BLaER1 treated with 17β-estradiol and CSF1 and Interleukin-3, amounts not matched to agents 10 nM and 100 nM (cell line): ENCODE results near the gene CNRIP1.

Experiments used
- H3K27ac ChIP-seq, 11 experiments: shearing (Covaris generic); formaldehyde crosslinking; 2 replicates each; pipeline ENCODE4 v1.8.1; 2022
- H3K27me3 ChIP-seq, 11 experiments: shearing (Covaris generic); formaldehyde crosslinking; 2 replicates each; pipeline ENCODE4 v1.8.1; 2022
- H3K36me3 ChIP-seq, 11 experiments: shearing (Covaris generic); formaldehyde crosslinking; 2 replicates each; pipeline ENCODE4 v1.8.1; 2022
- H3K4me1 ChIP-seq, 10 experiments: shearing (Covaris generic); formaldehyde crosslinking; 2 replicates each; pipeline ENCODE4 v1.8.1; 2022
- H3K4me2 ChIP-seq, 11 experiments: shearing (Covaris generic); formaldehyde crosslinking; 2 replicates each; pipeline ENCODE4 v1.8.1; 2022
- H3K4me3 ChIP-seq, 10 experiments: shearing (Covaris generic); formaldehyde crosslinking; 2 replicates each; pipeline ENCODE4 v1.8.1; 2022
- H3K9ac ChIP-seq, 11 experiments: shearing (Covaris generic); formaldehyde crosslinking; 2 replicates each; pipeline ENCODE4 v1.8.1; 2022
- H3K9me3 ChIP-seq, 11 experiments: shearing (Covaris generic); formaldehyde crosslinking; replicated peaks in 1 of 11; 2 replicates each; pipeline ENCODE4 v1.8.1; 2022
- H4K20me1 ChIP-seq, 11 experiments: shearing (Covaris generic); formaldehyde crosslinking; 2 replicates each; pipeline ENCODE4 v1.8.1; 2022
- Cebpa-rat ChIP-seq, 11 experiments: shearing (Covaris generic); IDR thresholded peaks; 2 replicates each; pipeline ENCODE4 v1.8.1; 2022

The CNRIP1 gene

GRCh38 chr2:68280348-68280747, 39.4 kb downstream of the CNRIP1 start:
- no peak for TF ChIP-seq Cebpa-rat (IDR thresholded peaks at IDR 0.05)
- Histone ChIP-seq H3K4me3 (no peak overlapping the region), H3K27ac (no peak overlapping the region)

GRCh38 chr2:68279691-68280090, 40.1 kb downstream of the CNRIP1 start:
- H3K27me3 ChIP-seq: no peaks in the 10 kb centered on the region
- TF ChIP-seq Cebpa-rat (IDR thresholded peaks at IDR 0.05): no peak
- H3K9ac ChIP-seq: no peak overlapping the region
- peaks cover 0 to 14% (median 5%) of the 10 kb centered on the region in 10 experiments; a peak in 9 of 20 replicates for H3K4me1 ChIP-seq
- no peaks in the 10 kb centered on the region for H3K9me3 ChIP-seq
- H3K27ac ChIP-seq: no peak overlapping the region
- H3K4me2 ChIP-seq: peak overlapping the region in 2 of 11 experiments; percentile 7 to 50; a peak in 3 of 22 replicates
- H3K36me3 ChIP-seq: no peaks in the 10 kb centered on the region
- no peak overlapping the region for H3K4me3 ChIP-seq
- H4K20me1 ChIP-seq: no peaks in the 10 kb centered on the region

More at GRCh38 chr2:68280348-68280747, 39.4 kb downstream of the CNRIP1 start:
- H3K36me3 ChIP-seq: no peaks in the 10 kb centered on the region
- H4K20me1 ChIP-seq: no peaks in the 10 kb centered on the region
- H3K4me2 ChIP-seq: no peak overlapping the region; a peak in 1 of 22 replicates
- H3K9ac ChIP-seq: no peak overlapping the region
- H3K27me3 ChIP-seq: no peaks in the 10 kb centered on the region
- peaks cover 0 to 14% (median 8%) of the 10 kb centered on the region in 10 experiments; a peak in 9 of 20 replicates for H3K4me1 ChIP-seq
- H3K9me3 ChIP-seq: no peaks in the 10 kb centered on the region

- H3K4me3 ChIP-seq: no peak overlapping the region
- TF ChIP-seq Cebpa-rat (IDR thresholded peaks at IDR 0.05): no peak
- no peak overlapping the region for H3K4me2 ChIP-seq
- no peak overlapping the region for H3K27ac ChIP-seq
- H3K4me1 ChIP-seq: peaks cover 0 to 15% (median 3%) of the 10 kb centered on the region in 10 experiments; a peak in 14 of 20 replicates
- H3K36me3 ChIP-seq: no peaks in the 10 kb centered on the region
- H3K9me3 ChIP-seq: no peaks in the 10 kb centered on the region
- no peaks in the 10 kb centered on the region for H4K20me1 ChIP-seq
- H3K9ac ChIP-seq: no peak overlapping the region
- H3K27me3 ChIP-seq: no peaks in the 10 kb centered on the region
Measured at GRCh38 chr2:68278169-68278568, 41.6 kb downstream of the CNRIP1 start.

- no peaks in the 10 kb centered on the region for H3K9me3 ChIP-seq
- no peak overlapping the region for H3K4me3 ChIP-seq
- no peak overlapping the region for H3K27ac ChIP-seq
- no peak overlapping the region for H3K9ac ChIP-seq
- no peaks in the 10 kb centered on the region for H4K20me1 ChIP-seq
- no peaks in the 10 kb centered on the region for H3K27me3 ChIP-seq
- no peaks in the 10 kb centered on the region for H3K36me3 ChIP-seq
- no peak overlapping the region for H3K4me2 ChIP-seq
- TF ChIP-seq Cebpa-rat (IDR thresholded peaks at IDR 0.05): no peak
- peaks cover 12 to 30% (median 24%) of the 10 kb centered on the region in 10 experiments for H3K4me1 ChIP-seq
Measured at GRCh38 chr2:68274022-68274421, 45.7 kb downstream of the CNRIP1 start.

- no peaks in the 10 kb centered on the region for H3K36me3 ChIP-seq
- H3K4me3 ChIP-seq: no peak overlapping the region
- TF ChIP-seq Cebpa-rat (IDR thresholded peaks at IDR 0.05): no peak
- H3K4me1 ChIP-seq: peaks cover 9 to 25% (median 23%) of the 10 kb centered on the region in 10 experiments
- peak overlapping the region; percentile 28 to 85 (median 61); a peak in 20 of 22 replicates for H3K4me2 ChIP-seq
- H3K27ac ChIP-seq: peak overlapping the region in 10 of 11 experiments; percentile 5 to 77 (median 54); a peak in 17 of 22 replicates
- no peaks in the 10 kb centered on the region for H3K27me3 ChIP-seq
- H3K9ac ChIP-seq: peak overlapping the region in 6 of 11 experiments; percentile 6 to 53 (median 36); a peak in 7 of 22 replicates
- no peaks in the 10 kb centered on the region for H4K20me1 ChIP-seq
- H3K9me3 ChIP-seq: no peaks in the 10 kb centered on the region
Measured at GRCh38 chr2:68272246-68272994, 47.3 kb downstream of the CNRIP1 start.

- Histone ChIP-seq H3K9me3 (no peaks in the 10 kb centered on the region), H3K36me3 (no peaks in the 10 kb centered on the region), H3K4me1 (peaks cover 4 to 13% (median 7%) of the 10 kb centered on the region in 10 experiments; a peak in 17 of 20 replicates), H3K27me3 (no peaks in the 10 kb centered on the region), H3K9ac (no peak overlapping the region), H3K4me3 (no peak overlapping the region), H3K4me2 (no peak overlapping the region), H4K20me1 (no peaks in the 10 kb centered on the region), H3K27ac (no peak overlapping the region)
- no peak for TF ChIP-seq Cebpa-rat (IDR thresholded peaks at IDR 0.05)
Measured at GRCh38 chr2:68266655-68267054, 53.1 kb downstream of the CNRIP1 start.

GRCh38 chr2:68263632-68264031, 56.1 kb downstream of the CNRIP1 start:
- Histone ChIP-seq H3K9me3 (no peaks in the 10 kb centered on the region), H3K4me2 (no peak overlapping the region), H3K4me3 (no peak overlapping the region), H3K9ac (no peak overlapping the region), H3K4me1 (peaks cover 0 to 8% (median 0%) of the 10 kb centered on the region in 10 experiments; a peak in 3 of 20 replicates), H3K27ac (no peak overlapping the region), H3K36me3 (no peaks in the 10 kb centered on the region), H3K27me3 (no peaks in the 10 kb centered on the region), H4K20me1 (no peaks in the 10 kb centered on the region)
- no peak for TF ChIP-seq Cebpa-rat (IDR thresholded peaks at IDR 0.05)

GRCh38 chr2:68258851-68259250, 60.9 kb downstream of the CNRIP1 start:
- H3K27me3 ChIP-seq: no peaks in the 10 kb centered on the region
- H3K27ac ChIP-seq: no peak overlapping the region
- no peaks in the 10 kb centered on the region for H3K36me3 ChIP-seq
- no peak overlapping the region for H3K4me2 ChIP-seq
- H3K9me3 ChIP-seq: no peaks in the 10 kb centered on the region
- no peaks in the 10 kb centered on the region for H4K20me1 ChIP-seq
- peaks cover 19 to 24% (median 23%) of the 10 kb centered on the region in 10 experiments for H3K4me1 ChIP-seq
- no peak for TF ChIP-seq Cebpa-rat (IDR thresholded peaks at IDR 0.05)
- H3K9ac ChIP-seq: no peak overlapping the region
- H3K4me3 ChIP-seq: no peak overlapping the region

- no peak overlapping the region for H3K27ac ChIP-seq
- H4K20me1 ChIP-seq: peaks cover 0 to under 1% (median 0%) of the 10 kb centered on the region in 11 experiments; a peak in 1 of 22 replicates
- TF ChIP-seq Cebpa-rat (IDR thresholded peaks at IDR 0.05): no peak
- H3K9ac ChIP-seq: peak overlapping the region in 1 of 11 experiments; percentile 33; a peak in 1 of 22 replicates
- H3K27me3 ChIP-seq: no peaks in the 10 kb centered on the region
- peak overlapping the region; percentile 54 to 95 (median 66); a peak in 20 of 22 replicates for H3K4me2 ChIP-seq
- H3K4me1 ChIP-seq: peaks cover 19 to 25% (median 24%) of the 10 kb centered on the region in 10 experiments
- H3K36me3 ChIP-seq: no peaks in the 10 kb centered on the region
- H3K9me3 ChIP-seq: no peaks in the 10 kb centered on the region
- H3K4me3 ChIP-seq: no peak overlapping the region
Measured at GRCh38 chr2:68256093-68256450, 63.7 kb downstream of the CNRIP1 start.
